GM19467 (cell line): ENCODE data around the gene CBARP.

Experiments used
- ATAC-seq: cut with Tn5 transposase; IDR thresholded peaks from one replicate; pipeline ENCODE4 v1.9.1; 2021; ENCODE audit warnings: mild to moderate bottlenecking, moderate library complexity; ENCODE audit not compliant: unreplicated experiment

The CBARP gene

GRCh38 chr19:1275260-1275975, 37.6 kb upstream of the CBARP start, which contains the start of gene FAM174C:
Gene FAM174C (plus strand): TSS chr19:1275530. CDS start chr19:1275550, 20 bp downstream.
- ATAC-seq, result peak; percentile 66

GRCh38 chr19:1274852-1275259, 37.1 kb upstream of the CBARP start:
- ATAC-seq, result no peak

- no peak for ATAC-seq
These were observed 36.5 kb upstream of the CBARP start for GRCh38 chr19:1274081-1274851.

DNA sequence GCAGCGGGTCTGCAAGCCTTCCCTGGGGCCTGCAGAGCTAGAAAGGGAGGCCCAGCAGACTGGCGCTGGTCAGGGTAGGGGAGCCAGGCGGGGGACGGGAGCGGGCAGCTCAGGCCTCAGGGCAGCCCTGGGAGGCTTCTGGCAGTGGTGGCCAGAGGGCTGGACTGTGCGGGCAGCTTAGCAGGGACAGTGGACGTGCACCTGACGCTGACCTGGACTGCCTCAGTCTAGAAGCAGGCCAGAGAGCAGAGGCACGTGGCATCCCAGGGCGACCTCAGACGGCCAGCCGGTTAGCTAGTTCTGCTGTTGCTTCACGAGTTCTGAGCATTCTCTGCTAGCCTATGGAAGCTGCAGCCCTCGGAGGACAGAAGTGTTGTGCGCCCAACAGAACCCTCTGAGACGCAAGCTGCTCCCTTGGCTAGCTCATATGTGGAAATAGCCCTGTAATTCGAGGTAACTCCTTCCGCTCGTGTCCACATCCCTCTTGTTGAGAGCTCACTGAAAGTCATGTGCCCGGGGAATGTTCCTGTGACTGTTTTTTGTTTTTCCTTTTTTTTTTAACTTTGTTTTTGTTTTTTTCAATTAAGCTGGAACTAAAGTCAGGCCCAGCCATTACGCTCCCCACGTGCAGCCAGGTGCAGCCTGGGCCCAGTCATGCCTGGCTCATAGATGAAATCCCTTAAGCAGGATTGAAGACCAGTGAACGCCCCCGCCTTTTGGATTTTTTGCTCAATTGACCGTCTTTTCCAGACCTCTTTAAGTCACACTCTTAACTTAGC, 35.6 kb upstream of the CBARP start:
- ATAC-seq, result no peak

GRCh38 chr19:1272423-1273262, 34.8 kb upstream of the CBARP start:
- no peak for ATAC-seq

DNA sequence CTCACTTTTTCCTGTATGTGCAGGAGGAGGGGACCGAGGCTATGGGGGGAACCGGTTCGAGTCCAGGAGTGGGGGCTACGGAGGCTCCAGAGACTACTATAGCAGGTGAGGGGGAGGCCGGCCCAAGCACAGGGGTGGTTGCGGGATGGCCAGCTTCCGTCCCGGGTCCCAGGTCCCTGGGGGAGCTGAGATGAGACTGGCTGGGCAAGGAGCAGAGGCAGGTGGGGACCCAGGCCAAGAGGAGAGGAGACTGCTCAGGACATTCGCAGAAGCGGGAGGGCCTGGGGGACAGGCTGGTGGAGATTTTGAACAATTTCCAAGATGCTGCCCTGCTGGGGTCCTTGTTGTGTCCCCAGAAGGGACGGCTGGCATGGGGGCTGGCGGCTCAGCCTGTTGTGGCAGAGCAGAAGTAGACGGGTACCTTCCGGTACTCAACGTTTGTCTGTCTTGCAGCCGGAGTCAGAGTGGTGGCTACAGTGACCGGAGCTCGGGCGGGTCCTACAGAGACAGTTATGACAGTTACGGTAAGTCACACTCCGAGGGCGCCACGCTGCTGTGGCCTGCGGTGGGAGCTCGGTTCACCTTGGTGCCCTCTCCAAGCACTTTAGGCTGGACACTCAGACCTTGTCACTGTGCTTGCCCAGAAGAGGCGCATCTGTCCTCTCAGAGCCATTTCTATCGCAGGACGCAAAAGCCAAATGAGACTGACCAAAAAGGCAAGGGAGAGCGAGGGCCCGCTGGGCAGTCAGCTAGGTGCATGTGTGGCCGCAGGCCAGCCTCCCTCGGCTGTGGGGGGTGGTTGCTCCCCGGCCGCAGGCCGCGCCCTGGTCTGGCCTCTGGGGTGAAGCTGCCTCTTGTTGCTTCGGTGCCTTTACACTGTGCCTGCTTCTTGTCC, 34.0 kb upstream of the CBARP start:
- no peak for ATAC-seq

DNA sequence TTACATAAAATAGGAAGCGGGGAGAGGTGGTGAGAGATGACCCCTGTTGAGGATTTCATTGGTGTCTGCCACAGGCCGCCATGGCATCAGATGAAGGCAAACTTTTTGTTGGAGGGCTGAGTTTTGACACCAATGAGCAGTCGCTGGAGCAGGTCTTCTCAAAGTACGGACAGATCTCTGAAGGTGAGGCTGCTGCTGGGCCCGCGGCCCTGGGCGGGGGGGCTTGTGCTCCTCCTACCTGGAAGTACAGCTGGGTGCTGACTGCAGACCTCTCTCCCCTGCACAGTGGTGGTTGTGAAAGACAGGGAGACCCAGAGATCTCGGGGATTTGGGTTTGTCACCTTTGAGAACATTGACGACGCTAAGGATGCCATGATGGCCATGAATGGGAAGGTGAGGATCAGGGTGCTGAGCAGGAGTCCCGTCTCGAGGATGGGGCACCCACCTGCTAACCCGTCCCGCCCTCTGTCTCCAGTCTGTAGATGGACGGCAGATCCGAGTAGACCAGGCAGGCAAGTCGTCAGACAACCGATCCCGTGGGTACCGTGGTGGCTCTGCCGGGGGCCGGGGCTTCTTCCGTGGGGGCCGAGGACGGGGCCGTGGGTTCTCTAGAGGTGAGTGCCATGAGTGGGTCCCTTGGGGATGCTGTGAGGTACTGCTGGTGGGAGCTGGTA, 33.2 kb upstream of the CBARP start:
- no peak for ATAC-seq

- no peak for ATAC-seq
These were observed 32.5 kb upstream of the CBARP start for GRCh38 chr19:1270213-1270853.

GRCh38 chr19:1269478-1270212, 31.8 kb upstream of the CBARP start:
- ATAC-seq, result peak; percentile 21

- peak; percentile 46 for ATAC-seq
These were observed 31.3 kb upstream of the CBARP start, which contains the start of gene CIRBP for GRCh38 chr19:1269065-1269477. Gene CIRBP (plus strand): TSS chr19:1269332. CDS start chr19:1270934, 1,602 bp downstream.

DNA sequence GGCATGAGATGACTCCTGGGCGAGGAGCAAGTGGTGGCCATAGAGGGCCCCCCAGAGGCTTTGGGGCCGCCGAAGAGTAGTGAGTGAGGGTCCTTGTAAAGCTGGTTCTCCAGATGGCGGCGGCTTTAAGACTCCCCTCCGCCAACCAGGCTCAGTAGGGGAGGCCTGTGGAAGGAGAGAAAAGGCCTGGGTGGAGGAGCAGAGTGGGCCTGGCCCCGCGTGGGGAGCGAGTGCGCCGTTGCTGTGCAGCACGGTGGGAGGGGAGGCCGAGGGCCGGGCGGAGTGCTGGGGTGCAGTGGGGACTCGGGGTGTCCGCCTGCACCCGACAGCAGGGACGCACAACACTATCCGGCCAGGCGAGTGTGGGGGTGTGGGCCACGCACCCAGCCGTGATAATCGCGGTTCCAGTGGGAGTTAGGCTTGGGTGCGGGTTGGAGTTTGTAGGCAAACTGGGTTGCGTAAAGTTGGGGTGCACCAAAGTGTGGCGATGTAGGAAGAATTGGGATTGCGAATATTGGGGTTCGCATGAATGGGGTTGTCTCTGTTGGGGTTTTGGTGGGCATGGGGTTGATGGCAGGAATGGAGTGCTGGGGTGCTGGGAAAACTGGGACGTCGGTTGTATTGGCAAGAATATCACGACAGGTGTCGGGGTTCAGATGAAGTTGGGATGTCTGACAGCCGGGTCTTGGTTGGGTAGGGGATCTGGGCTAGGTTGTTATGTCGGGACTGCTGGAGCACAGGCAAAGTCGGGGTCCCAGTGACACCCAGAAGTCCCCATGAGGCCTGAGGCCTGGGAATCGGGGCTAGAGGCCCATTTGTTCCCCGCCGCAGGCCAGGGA, 30.6 kb upstream of the CBARP start:
- no peak for ATAC-seq

DNA sequence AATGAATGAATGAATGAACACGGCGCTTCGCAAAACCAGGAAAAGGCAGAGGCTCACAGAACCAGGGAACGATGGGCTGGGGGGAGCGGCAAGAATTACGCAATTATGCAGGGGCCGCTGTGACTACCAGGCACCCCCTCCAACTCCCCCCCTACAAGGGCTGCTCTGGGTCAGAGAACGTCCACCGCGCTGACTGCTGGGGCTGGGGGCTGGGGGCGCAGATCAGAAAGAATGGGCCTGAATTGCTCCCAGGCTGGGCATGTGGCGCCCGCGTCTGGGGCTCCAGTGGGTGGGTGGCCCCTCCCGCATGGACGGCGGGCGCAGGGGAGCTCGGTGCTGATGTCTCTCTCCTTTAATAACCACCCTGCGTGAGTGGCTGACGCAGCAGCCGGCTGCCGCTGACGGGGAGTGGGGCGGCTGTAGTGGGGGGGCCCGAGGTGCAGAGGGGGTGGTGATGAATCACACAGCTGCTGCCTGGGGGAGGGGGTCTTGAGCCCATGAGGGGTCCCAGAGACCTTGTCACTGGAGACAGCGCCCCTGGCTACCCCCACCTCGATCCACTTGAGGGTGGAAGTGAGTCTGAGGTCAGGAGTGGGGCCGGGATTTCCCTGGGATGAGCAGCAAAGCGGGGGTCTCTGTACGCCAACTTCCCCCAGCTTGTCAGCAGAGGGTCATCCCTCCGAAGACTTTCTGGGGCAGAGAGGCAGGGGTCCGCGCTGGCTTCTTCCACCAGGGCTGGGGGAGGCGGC, 29.8 kb upstream of the CBARP start:
- ATAC-seq, result no peak

DNA sequence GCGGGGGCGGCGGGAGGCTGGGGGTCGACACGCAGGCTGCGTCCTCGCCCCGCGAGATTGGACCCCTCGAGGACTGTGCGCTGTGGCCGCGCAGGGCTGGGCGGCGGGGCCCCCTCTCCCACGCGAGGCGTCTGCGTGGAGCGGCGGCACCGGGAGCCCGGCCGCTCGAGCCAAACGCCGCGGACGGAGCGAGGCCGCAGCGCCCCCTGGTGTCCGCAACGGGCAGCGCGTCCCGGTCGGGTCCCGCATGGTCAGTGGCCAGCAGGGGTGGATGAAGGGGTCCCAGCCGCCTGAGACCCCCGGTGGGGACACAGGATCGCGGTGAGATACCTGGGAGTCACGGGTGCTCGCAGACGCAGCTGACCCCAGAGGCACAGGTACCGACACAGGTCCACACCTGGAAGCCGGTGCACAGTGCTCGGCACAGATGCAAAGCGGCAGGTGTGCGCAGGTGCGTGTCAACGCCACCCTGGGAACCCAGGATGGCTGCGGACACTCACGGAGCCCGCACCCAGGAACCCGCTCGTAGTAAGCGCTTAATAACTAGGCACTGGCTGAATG, 29.2 kb upstream of the CBARP start:
- ATAC-seq, result no peak

DNA sequence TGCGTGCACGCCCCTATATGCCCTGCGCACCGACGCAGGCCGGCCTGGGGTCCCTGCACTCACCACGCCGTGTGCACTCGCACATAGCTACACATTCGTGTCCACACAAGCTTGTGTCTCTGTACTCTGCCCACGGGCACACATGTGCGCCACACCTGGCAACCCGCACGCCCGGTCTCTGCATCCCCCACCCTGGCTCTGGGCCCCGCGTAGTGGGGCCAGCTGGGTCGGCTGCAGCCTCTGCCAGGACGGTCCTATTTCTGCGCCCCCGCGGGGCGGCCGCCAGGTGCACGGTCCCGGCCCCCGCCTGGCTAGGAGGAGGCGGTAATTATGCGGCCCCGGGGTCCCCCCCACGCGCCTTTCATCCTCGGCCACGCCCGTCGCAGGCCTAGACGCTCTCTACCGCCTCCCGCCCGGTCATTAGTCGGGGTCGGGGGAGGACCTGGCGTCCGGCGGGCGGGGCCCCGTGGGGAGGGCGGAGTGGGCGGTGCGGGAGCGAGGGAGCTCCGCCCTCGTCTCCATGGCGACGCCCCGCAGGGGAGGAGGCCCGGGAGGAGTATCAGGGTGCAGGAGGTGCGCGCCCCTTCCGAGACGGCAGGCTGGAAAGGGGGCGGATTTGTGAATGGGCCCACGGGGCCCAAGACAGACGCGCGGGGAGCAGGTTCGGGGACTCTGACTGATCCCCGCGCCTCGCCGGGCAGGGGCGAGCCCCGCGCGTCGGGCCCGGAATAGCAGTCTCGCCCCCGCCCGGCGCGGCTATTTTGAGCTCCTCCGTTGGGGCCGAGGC, 28.5 kb upstream of the CBARP start:
- ATAC-seq, result no peak

DNA sequence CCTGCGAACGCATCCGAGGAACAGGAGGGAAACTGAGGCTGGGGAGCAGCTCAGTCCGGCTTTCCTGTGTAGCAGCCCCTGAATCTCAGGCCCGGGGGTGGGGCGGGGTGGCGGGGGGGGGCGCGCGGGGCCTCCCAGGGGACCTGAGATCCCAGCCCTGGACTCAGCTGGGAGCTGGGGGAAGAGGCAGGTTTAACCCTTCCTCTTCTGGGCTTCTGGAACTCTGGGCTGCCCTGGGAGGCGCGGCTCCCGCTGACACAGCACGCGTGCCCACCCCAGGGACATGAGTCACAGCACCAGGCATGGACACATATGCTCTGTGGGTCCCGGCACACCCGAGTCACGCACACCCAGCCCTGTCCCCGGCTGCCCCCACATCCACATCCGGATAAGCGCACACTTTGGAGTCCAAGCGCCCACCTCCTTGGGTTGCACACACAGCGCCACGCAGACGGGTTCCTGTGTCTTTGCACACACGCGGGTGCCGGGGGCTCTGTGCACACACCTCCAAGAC, 27.9 kb upstream of the CBARP start:
- ATAC-seq, result no peak
